ENCODE results near the gene PHF10. TPM values are rescaled to one million over a fixed set of nuclear protein-coding genes. Genes with fewer than 3 reads are reported as not detected.
"Not testable (repeated sequence)": the region's sequence is repeated elsewhere in the genome, so short reads cannot be mapped to it uniquely, and the experiment has no call there.

The PHF10 gene
- total RNA-seq, 2 donors from 2014 or later = 49.7 to 59.0 TPM

DNA sequence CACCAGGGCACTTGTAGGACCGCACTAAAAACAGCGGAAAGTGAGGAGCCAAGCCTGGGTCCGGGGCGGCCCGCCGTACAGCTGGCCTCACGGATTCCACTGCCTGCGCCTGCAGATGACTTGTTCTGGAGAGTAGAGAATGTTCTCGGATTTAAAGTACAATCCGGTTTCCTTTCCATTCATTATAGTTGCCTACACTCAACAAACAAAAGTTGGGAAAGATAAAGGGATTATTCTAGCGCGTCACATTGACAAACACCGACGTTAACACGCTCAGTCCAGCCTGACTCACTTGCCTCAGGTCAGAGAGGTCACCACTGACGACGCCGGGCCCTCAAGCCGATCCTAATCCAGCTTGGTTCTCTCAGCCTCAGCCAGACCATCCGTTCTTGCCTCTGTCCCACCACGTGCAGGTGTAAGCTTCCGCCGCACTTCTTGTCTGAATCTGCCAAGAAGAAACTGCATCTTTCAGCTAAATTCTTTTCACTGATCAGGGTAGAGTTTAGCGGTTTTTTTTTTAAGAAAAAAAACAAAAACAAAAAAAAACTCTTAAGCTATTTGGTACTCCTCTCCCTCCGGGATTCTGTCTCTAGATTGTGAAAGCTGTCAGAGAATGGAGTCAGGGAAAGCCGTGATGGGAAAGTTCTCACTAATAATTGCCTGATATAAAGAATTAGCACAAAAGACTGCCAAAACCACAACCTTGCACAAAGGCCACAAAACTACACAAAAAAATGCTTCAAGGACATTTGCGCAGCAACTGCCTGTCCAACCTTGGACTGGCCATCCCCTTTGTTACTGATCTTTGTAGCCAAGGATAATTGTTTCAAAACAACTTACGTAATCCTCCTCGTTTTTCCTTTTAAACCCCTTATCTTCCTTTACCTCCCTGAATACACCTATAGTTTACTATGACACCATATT lies 1.1 kb upstream of the PHF10 start:
- peak; percentile 77 for DNase-seq
- peak; percentile 21 to 78 for ATAC-seq
- intact Hi-C loops (cut with DNase I) = loop anchor here in 1 of 2 donors (2.0 kb wide), 1 partner anchor 25 kb away; the partner anchor contains the start of genes DYNLT2 and ERMARD

DNA sequence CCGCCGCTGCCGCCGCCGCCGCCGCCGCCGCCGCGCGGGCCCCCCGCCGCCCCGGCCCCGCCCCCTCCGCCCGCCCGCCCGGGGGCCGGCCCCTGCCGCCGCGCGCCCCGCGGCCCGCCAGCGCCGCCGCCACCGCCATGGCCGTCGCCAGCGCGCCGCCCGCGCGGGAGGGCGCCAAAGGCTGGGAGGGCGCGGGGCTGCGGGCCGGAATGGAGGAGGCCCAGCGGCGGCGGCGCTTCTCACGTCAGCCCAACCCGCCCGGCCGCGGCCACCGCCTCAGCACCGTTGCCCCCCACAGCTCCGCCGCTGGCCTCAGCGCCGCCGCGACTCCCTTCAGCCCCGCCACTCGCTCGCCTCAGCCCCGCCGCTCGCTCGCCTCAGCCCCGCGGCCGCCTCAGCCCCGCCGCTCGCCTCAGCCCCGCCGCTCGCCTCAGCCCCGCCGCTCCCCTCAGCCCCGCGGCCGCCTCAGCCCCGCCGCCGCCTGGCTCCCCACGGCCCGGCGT lies 258 bp downstream of the PHF10 start:
- ATAC-seq = peak; percentile 2 to 31
- peak; percentile 49 for DNase-seq
- intact Hi-C loops (cut with DNase I) = loop anchor here in 1 of 2 donors (2.0 kb wide), 1 partner anchor 27 kb away; the partner anchor contains the start of genes DYNLT2 and ERMARD

DNA sequence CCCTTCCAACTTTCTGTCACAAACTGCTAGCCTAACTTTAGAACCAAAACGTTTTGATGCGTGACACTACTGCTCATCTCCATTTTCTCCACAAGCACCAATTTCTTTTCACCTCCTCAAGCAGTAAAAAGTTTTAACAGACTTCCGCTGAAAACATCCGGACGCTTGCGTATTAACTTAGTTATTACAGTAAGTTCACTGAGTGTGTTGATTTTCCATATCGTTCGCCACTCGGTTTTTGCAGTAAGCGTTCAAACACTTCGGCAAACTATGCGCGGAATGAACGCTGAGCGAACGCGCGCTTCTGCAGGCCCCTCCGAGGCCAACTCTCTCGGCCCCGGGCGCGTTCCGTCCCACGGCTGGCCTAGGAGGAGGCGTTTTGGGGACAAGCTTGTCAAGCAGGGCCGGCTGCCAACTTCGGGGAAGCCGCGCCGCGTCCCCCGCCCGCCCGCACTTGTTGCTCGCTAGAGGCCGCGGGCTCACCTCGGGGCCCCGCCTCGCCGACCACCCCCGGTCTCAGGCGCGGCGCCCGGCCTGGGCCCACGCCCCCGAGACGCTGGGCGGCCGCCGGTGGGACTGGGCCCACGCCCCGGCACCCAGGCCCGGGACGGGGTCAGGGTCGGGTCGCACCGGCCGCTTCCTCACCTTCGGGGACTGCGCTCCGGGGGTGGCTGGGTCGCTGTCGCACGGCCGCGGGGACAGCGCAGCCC lies 945 bp downstream of the PHF10 start:
- peak; percentile 84 for DNase-seq
- peak; percentile 73 to 78 for ATAC-seq
- intact Hi-C loops (cut with DNase I) = no loop called here

DNA sequence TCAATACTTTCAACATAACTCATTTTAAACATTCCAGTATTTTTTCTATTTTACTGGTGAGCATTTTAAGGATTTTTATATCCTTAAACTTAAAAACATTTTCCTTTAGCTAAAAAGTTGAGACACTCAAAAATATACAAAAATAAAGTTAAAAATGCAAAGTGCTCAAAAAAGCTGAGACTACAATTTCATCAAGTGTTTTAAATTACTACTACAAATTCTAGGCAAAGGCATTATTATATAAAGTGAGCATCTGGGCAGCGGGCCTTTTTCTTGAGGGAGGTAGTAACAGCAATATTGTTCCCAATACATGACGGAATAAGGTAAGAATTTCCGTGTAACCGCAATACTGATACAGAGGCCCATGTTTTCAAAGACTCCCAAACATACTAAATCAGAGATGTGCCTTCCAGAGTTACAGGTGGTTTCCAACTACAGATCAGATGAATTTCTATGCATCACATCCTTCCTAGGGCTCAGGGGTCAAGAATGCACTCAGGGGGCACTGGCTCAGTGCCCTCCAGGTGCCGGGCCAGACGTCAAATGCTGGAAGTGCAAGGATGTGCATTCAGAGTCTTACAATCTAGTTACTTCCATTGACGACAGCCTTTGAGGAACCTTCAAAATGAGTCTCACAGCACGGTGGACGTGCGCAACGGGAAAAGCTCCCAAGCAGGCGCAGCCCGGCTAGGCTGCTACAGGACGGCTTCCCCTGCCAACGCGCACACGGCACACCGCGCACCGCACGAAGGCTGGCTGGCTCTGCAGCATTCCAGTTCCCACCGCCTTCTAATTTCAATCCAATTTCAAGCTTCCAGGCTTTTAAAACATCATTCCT lies 1.7 kb downstream of the PHF10 start:
- peak; percentile 56 to 65 for ATAC-seq
- peak; percentile 54 for DNase-seq
- intact Hi-C loops (cut with DNase I) = no loop called here

DNA sequence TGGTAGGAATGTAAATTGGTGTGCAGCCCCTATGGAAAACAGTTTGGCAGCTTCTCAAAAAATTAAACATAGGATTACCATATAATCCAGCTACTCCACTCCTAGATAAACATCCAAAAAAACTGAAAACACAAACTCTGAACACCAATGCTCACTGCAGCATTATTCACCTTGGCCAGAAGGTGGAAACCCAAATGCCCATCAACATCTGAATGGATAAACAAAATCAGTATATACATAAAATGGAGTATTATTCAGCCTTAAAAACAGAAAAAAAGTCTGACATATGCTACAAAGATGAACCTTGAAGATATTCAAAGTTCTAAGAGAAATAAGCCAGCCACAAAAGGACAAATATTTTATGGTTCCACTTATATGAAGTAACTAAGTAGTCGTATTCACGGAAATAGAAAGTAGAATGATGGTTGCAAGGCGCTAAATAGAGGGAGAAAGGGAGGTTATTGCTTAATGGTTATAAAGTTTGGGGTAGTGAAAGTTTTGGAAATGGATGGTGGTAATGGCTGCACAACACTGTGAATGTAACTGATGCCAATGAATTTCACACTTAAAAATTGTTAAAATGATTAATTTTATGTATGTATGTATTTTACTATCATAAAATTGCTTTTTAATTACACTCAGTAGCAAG lies 4.0 kb downstream of the PHF10 start:
- ATAC-seq (no peak), DNase-seq (no peak)
- intact Hi-C loops (cut with DNase I) = no loop called here

DNA sequence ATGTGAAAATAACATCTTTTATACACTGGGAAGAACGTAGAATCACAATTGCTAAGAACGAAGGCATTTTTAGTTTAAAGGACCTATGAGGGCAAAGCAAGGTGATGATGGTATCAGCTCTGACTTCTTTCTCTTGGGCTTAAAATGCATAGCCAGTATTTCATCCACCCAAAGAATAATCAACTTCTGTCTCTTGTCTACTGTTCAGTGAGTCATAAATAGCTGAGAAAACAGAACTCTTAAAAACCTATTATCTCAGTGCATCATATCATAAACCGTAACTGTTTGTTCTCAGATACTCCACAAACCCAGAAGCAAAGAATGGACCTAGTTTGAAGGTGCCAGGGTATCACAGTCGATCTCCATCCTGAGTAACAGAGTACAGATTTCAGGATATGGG lies 5.2 kb downstream of the PHF10 start:
- no peak for ATAC-seq
- intact Hi-C loops (cut with DNase I) = no loop called here
- no peak for DNase-seq

DNA sequence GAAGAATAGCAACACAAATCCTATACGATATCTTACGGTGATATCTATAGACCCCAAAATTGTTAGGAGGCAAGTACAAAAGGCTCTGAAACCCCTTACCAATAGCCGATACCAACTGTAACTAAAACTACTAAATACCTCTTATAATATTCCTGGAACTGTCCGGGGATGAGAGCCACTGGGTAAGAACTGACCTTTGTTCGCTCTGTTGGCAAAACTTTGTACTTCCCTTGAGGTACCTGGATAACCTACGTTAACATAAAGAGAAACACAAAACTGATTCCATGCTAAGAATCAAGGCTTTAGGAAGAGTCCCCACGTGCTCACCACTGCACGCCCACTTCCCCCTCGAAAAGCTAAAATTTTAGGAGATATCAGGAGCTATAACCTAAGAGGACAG lies 9.7 kb downstream of the PHF10 start:
- intact Hi-C loops (cut with DNase I) = no loop called here
- ATAC-seq (no peak), DNase-seq (no peak)

DNA sequence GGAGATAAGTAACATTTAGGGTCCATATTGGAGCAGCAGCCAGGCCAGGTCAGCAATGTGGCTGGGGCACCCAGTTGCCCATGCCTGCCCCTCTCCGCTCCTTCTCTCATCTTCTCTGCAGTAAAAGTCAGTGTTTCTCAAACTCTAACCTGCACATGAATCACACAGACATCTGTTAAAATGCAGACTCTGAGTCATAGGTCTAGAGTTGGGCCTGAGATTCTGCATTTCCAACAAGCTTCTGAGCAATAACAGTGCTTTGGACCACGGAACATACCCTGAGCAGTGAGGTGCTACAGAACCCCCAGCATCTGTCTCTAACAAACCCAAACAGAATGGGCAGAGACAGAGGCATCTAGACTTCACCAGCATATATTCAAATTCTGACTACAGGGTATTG lies 10.1 kb downstream of the PHF10 start:
- no peak for ATAC-seq
- DNase-seq = no peak
- intact Hi-C loops (cut with DNase I) = no loop called here

DNA sequence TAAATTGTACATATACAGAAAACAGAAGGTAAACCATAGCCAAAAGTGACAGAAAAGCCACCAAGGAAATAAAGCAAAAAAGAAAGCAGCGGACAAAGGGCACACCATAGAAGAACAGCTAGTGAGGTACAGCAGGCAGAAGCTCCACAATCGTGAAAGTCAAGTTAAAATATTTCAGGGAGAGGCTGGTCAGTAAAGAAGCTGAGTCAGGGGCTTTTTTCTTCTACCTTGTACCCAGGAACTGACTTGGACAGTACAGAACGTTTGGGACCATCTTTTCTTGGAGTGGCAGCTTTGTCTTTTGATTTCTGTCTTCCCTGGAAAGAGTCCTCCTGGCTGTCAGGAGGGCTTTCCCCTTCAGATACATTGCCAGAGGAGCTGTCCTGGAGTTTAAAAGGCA lies 14.3 kb downstream of the PHF10 start:
- intact Hi-C loops (cut with DNase I) = no loop called here
- ATAC-seq (no peak), DNase-seq (no peak)

DNA sequence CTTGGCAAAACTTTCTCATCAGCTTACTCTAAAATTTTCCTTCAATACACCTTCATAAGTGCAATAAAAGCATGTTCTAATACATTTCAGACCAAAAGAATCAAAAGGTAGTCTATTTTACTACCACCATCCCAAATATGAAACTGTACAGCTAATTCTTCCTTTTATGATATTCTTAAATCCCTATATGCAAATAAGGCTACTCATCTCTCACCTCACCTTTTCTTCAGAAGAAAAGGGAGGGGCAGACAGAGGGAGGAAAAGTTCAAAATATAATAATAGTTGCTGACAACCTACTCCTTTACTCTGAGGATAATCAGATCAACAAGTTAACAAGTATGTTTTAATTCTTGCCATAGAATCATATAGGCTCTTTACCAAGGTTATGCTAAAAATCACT lies 15.0 kb downstream of the PHF10 start:
- ATAC-seq = no peak
- intact Hi-C loops (cut with DNase I) = loop anchor here in 1 of 2 donors (10.0 kb wide), 1 partner anchor 46 kb away; the partner anchor contains the start of genes DYNLT2 and ERMARD
- no peak for DNase-seq

DNA sequence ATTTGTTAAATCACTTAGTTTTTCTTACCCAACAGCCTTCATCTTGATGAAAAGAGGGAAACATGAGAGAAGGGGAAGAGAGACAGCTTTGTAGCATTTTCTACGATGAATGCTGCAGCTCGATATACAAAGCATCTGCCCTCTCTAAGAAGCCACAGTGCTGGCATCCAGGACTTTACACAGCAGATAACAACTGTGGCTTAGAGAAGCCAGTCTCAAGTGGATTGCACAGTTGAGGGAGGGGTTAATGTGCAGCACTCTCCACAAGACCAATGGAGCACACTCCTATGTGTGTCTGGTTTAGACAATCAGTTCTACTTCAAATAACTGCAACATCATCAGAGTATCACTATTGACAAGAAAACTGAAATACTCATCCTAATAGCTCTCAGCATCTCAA lies 16.5 kb downstream of the PHF10 start:
- intact Hi-C loops (cut with DNase I) = loop anchor here in 1 of 2 donors (10.0 kb wide), 1 partner anchor 47 kb away; the partner anchor contains the start of genes DYNLT2 and ERMARD
- ATAC-seq (peak in 1 of 2 donors; percentile 33), DNase-seq (no peak)

DNA sequence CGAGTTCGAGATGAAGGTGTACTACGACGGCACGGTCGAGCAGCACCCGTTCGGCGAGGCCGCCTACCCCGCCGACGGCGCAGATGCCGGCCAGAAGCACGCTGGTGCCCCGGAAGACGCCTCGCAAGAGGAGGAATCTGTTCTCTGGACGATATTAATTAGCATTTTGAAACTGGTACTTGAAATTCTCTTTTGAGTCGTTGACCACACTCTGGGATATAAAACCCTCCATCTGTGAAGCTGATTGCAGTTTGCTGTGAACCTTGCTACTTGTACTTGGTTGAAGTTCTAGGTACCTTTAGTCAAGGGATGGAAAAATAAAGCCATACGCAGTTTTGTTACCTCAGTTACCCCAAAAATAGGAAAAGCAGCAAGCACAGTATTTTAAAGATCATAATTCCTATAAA lies 21.5 kb downstream of the PHF10 start:
- DNase-seq (no peak), ATAC-seq (no peak)
- intact Hi-C loops (cut with DNase I) = loop anchor here in 1 of 2 donors (10.0 kb wide), 1 partner anchor 52 kb away; the partner anchor contains the start of genes DYNLT2 and ERMARD

DNA sequence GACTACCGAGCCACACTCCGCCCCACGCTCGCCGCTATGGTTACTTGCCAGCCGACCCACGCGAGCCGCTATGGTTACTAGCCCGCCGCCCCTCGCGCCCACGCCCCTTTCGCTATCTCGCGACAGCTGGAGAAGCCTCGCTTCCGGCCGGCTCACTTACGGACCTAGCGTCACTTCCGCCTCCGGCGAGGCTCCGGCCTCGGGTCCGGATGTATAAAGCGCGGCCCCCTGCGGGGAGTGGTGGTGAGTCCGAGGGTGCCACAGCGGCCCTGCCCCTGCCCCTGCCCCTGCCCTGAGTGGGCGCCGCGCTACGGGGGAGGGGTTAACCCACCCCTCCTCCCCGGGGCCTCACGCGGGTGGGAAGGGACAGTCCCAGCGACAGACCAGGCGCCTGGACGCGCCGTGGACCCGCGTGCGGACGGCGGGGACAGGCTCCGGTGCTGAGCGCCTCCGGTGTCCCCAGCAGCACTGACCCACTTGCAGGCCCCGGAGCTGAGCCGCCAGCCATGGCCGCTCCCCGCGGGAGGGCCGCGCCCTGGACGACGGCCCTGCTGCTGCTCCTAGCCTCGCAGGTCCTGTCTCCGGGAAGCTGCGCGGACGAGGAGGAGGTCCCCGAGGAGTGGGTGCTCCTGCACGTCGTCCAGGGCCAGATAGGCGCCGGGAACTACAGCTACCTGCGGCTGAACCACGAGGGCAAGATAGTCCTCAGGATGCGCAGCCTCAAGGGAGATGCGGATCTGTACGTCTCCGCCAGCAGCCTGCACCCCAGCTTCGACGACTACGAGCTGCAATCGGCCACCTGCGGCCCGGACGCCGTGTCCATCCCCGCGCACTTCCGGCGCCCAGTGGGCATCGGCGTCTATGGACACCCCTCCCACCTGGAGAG lies 22.1 kb downstream of the PHF10 start, which contains the start of the genes C6orf120 and WDR27:
Gene C6orf120 (plus strand): TSS at position 173 of the 886 bp plus-strand sequence. CDS start 334 bp downstream, at position 507.
Gene WDR27 (minus strand): TSS at position 76 of the 886 bp plus-strand sequence. CDS start 13,024 bp downstream, outside the sequence.
- peak; percentile 97 to 98 for ATAC-seq
- peak; percentile 99 for DNase-seq
- intact Hi-C loops (cut with DNase I) = loop anchor here in 1 of 2 donors (10.0 kb wide), 1 partner anchor 53 kb away; the partner anchor contains the start of genes DYNLT2 and ERMARD

DNA sequence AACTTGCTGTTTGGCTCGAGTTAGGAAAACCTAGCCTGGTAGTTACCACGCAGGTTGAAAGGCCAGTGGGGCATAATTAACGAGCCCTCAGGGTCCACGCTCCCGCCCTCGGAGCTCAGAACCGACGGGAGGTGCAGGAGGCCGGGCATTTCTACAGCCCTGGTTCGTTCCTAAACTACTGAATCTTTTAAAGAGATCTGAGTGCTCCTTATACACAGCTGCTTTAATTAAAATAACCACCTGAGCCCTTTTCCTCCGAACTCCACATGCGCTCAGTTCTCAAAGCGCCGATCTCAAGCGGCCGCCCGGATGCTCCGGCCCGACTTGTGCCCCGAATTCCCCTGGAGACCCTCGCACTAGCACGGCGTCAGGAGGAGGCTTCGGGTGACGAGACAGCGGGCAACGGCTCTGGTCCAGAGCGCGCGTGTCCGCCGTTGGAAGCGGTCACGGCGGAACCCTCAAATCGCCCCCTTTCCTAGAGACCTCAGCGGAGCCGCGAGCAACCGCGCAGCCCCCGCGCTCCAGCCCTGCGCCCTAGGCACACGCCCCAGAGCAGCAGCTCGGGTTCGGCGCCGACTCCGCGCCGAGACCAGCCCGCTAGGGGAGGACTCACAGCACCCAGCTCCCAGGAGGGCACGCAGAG lies 22.9 kb downstream of the PHF10 start:
- ATAC-seq = peak; percentile 9 to 12
- intact Hi-C loops (cut with DNase I) = loop anchor here in 1 of 2 donors (10.0 kb wide), 1 partner anchor 53 kb away; the partner anchor contains the start of genes DYNLT2 and ERMARD

DNA sequence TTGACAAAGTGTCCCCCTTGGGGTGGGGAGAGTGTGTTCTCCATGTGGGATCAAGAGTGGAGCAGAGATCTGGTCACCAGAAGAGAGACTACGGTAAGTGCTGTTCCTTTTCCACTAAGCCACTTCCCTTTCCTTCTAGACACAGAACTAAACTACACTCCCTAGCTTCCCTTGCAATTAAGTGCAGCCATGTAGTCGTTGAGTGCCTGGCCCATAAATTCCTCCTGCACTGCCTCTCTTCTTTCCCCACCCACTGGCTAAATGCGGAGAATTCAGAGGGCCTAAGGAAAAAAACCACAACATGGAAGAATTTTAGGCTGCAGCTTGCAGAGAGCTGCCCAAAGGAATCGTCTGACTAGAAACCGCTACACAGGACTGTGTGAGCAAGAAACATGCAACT lies 24.0 kb downstream of the PHF10 start:
- DNase-seq (no peak), ATAC-seq (no peak)
- intact Hi-C loops (cut with DNase I) = loop anchor here in 1 of 2 donors (10.0 kb wide), 1 partner anchor 55 kb away; the partner anchor contains the start of genes DYNLT2 and ERMARD

More for the DNA sequence above, 22.9 kb downstream of the PHF10 start:
- no peak for DNase-seq

DNA sequence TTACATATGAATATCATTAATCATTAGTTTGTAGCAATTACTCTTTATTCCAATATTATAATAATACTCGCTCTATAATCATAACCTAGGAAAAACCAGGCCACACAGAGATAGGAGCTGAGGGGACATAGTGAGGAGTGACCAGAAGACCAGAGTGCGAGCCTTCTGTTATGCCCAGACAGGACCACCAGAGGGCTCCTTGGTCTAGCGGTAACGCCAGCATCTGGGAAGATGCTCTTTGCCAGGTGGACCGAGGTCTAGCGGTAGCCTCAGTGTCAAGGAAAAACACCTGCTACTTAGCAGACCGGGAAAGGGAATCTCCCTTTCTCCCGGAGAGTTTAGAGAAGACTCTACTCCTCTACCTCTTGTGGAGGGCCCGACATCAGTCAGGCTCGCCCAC lies 27.2 kb downstream of the PHF10 start:
- DNase-seq; intact Hi-C loops (cut with DNase I); ATAC-seq: not testable (repeated sequence)

All from left cardiac atrium (tissue), 4 donors.